Measurements from ENCODE around the gene CAMK2B. TPM values are rescaled to one million over a fixed set of nuclear protein-coding genes. Genes with fewer than 3 reads are reported as not detected.

The CAMK2B gene
- total and polyA plus RNA-seq, 8 donors: 0.17 to 1.1 (median 0.53) TPM

- TF ChIP-seq CTCF (IDR thresholded peaks at IDR 0.05): no peak
- intact Hi-C loops (cut with DNase I): no loop called here
- ATAC-seq (no peak), DNase-seq (peak in 2 of 4 donors; percentile 27 to 76)
- H3K27ac ChIP-seq: no peak overlapping the region
- H3K4me3 ChIP-seq: no peak overlapping the region
- H3K27me3 ChIP-seq: peaks cover 7 to 17% of the 10 kb centered on the region in 2 donors
- H3K9me3 ChIP-seq: no peaks in the 10 kb centered on the region
- peaks cover 0 to 3% of the 10 kb centered on the region in 2 donors for H3K4me1 ChIP-seq
- no peaks in the 10 kb centered on the region for H3K36me3 ChIP-seq
Measured at GRCh38 chr7:44288811-44289340, 36.5 kb downstream of the CAMK2B start.

- Histone ChIP-seq H3K4me3 (no peak overlapping the region), H3K27me3 (peaks cover 7 to 12% of the 10 kb centered on the region in 2 donors), H3K36me3 (no peaks in the 10 kb centered on the region), H3K9me3 (no peaks in the 10 kb centered on the region), H3K4me1 (peaks cover 0 to 3% of the 10 kb centered on the region in 2 donors), H3K27ac (no peak overlapping the region)
- DNase-seq: no peak
- ATAC-seq: no peak
- TF ChIP-seq CTCF (IDR thresholded peaks at IDR 0.05): no peak
- intact Hi-C loops (cut with DNase I): no loop called here
Measured at GRCh38 chr7:44288381-44288685, 37.1 kb downstream of the CAMK2B start.

- intact Hi-C loops (cut with DNase I): no loop called here
- no peak for ATAC-seq
- Histone ChIP-seq H3K27ac (no peak overlapping the region), H3K9me3 (no peaks in the 10 kb centered on the region), H3K36me3 (no peaks in the 10 kb centered on the region), H3K27me3 (peaks cover under 1 to 6% of the 10 kb centered on the region in 2 donors), H3K4me3 (no peak overlapping the region), H3K4me1 (peaks cover 0 to 3% of the 10 kb centered on the region in 2 donors)
- TF ChIP-seq CTCF (IDR thresholded peaks at IDR 0.05): no peak
- DNase-seq: peak in 2 of 4 donors; percentile 20 to 28
Measured at GRCh38 chr7:44287488-44288380, 37.7 kb downstream of the CAMK2B start.

- H3K4me1 ChIP-seq: peaks cover 0 to 3% of the 10 kb centered on the region in 2 donors
- no peak overlapping the region for H3K27ac ChIP-seq
- H3K27me3 ChIP-seq: no peaks in the 10 kb centered on the region
- TF ChIP-seq CTCF (IDR thresholded peaks at IDR 0.05): no peak
- no peaks in the 10 kb centered on the region for H3K9me3 ChIP-seq
- H3K4me3 ChIP-seq: no peak overlapping the region
- DNase-seq: peak in 1 of 4 donors; percentile 16
- H3K36me3 ChIP-seq: no peaks in the 10 kb centered on the region
- intact Hi-C loops (cut with DNase I): no loop called here
- no peak for ATAC-seq
Measured at GRCh38 chr7:44286618-44287487, 38.5 kb downstream of the CAMK2B start.

Measured in left lung (tissue), 10 donors.